GM12892 (cell line): ENCODE results near the gene MRPL19.

Experiments
- POLR2A ChIP-seq: IDR thresholded peaks from 2 replicates; pipeline ENCODE4 v1.6.1; 2011; ENCODE audit warnings: low read depth, low read length, control low read depth
- POLR2AphosphoS5 ChIP-seq: IDR thresholded peaks from 2 replicates; pipeline ENCODE4 v1.6.1; 2011; ENCODE audit warnings: low read depth, low read length, control low read depth
- TAF1 ChIP-seq: IDR thresholded peaks from 2 replicates; pipeline ENCODE4 v1.6.1; 2011; ENCODE audit warnings: low read depth, mild to moderate bottlenecking, control low read depth, low read length, borderline replicate concordance

DNA sequence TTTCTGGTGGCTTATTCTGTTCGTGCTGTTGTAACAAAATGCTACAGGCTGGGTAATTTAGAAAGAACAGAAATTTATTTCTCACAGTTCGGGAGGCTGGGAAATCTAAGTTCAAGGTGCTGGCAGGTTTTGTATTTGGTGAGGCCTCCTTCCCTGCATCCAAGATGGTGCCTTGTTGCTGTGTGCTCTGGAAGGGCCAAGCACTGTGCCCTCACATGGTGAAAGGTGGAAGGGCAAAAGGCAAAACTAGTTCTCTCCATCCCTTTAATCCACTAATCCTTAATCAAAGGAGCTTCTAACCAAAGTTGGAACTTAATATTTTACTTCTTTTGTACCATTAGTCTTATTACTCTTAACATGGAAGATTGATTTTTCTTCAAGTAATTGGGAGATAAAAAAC lies 7.4 kb downstream of the MRPL19 start:
- TF ChIP-seq POLR2A = no peak
- no peak for TF ChIP-seq POLR2AphosphoS5
- no peak for TF ChIP-seq TAF1
